ENCODE results near the gene SYNE3.

DNA sequence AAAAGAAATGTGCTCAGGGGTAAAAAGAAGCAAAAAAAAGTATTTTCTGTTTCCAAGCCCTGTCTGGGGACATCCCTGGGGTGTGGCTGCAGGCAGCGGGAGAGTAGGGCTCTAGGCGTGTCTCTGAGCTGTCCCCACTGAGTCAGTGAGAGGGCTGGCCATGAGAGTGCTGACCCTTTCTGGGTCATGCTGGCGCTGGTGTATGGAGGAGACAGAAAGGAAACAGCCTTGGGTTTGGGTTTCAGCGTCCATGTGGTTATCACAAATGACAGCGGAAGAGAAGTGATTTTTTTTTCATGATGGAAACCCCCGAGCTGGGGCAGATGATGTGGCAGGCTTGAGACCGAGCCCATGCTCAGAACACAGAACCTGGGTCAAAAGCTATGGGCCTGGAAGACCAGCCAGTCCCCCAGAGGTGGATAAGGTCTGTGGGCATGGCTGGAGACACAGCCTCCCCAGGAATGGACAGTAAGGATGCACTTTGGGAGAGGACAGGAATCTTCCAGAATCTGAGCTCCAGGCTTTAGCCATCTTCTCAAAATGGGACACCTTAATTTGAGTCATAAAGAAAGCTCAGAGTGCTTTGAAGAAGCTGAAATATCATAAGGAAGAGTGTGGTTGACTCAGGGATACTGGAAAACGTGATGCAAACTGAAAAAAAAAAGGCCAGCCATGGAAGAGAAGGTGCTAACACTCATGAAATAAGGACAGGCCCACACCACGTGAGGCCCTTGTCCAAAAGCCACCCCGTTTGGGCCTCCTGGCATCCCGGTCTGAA, 36.2 kb downstream of the SYNE3 start:
- TF ChIP-seq CTCF (IDR thresholded peaks at IDR 0.05): no peak
- TF ChIP-seq POLR2A (IDR thresholded peaks at IDR 0.05): no peak
- TF ChIP-seq EP300 (IDR thresholded peaks at IDR 0.05): no peak
